HepG2 (cell line): ENCODE measurements around the gene RPUSD2. TPM values are rescaled to one million over a fixed set of nuclear protein-coding genes. Genes with fewer than 3 reads are reported as not detected.

Experiments used
- CCDC6 ChIP-seq: sonication (generic); formaldehyde crosslinking; IDR thresholded peaks from 2 replicates; pipeline ENCODE4 v1.8.1; 2022; ENCODE audit warnings: mild to moderate bottlenecking, missing genetic modification reagents, moderate library complexity
- CREB1 ChIP-seq, 2 experiments: fragments of 450-650 bp in 1 of 2; IDR thresholded peaks; 2 replicates each; pipeline ENCODE4 v1.6.1; 2016 to 2017; ENCODE audit warnings: control low read depth in 1 of 2, mild to moderate bottlenecking in 1 of 2, missing compliant biosample characterization in 1 of 2, missing genetic modification characterization in 1 of 2
- KLF6 ChIP-seq: IDR thresholded peaks from 2 replicates; pipeline ENCODE4 v1.8.0; 2016; ENCODE audit warnings: missing biosample characterization, missing genetic modification reagents
- REPIN1 ChIP-seq: sonication (generic); formaldehyde crosslinking; IDR thresholded peaks from 2 replicates; pipeline ENCODE4 v1.8.0; 2022; ENCODE audit warnings: missing genetic modification reagents, low read depth, mild to moderate bottlenecking, borderline replicate concordance
- SP1 ChIP-seq, 2 experiments: fragments of 450-650 bp in 1 of 2; sonication (generic) in 1 of 2; formaldehyde crosslinking in 1 of 2; IDR thresholded peaks; 2 replicates each; pipeline versions ENCODE4 v1.4.0 to v1.6.1; 2016 to 2020; ENCODE audit warnings: missing genetic modification reagents in 1 of 2
- SRY ChIP-seq: sonication (generic); formaldehyde crosslinking; IDR thresholded peaks from 2 replicates; pipeline ENCODE4 v1.8.0; 2022; ENCODE audit warnings: mild to moderate bottlenecking, missing genetic modification reagents
- TEAD2 ChIP-seq: sonication (generic); formaldehyde crosslinking; IDR thresholded peaks from 2 replicates; pipeline ENCODE4 v1.9.0; 2021; ENCODE audit warnings: missing genetic modification reagents
- U2AF1 ChIP-seq: fragments of 200-400 bp; formaldehyde crosslinking; optimal IDR thresholded peaks from 2 replicates; pipeline ENCODE3; 2017; ENCODE audit warnings: mild to moderate bottlenecking, low read depth, low read length
- ZNF12 ChIP-seq: sonication (generic); formaldehyde crosslinking; IDR thresholded peaks from 2 replicates; pipeline ENCODE4 v1.5.0; 2020; ENCODE audit warnings: missing genetic modification reagents
- ZNF614 ChIP-seq: IDR thresholded peaks from 2 replicates; pipeline ENCODE4 v1.6.1; 2018; ENCODE audit warnings: missing biosample characterization, missing genetic modification reagents, inconsistent platforms, borderline replicate concordance
- polyA plus RNA-seq, 8 experiments: library from polyadenylated mRNA; depleted of rRNA in 3 of 8; stranded (reverse) in 7 of 8; unstranded in 1 of 8; fragments of >200 nt; fragmentation: Illumina TruSeq in 4 of 8; extraction: Trizol in 4 of 8; gene quantifications; 2 replicates each; pipeline versions ENCODE4 v1.2.1 to v1.2.3, GENCODE V29; 2011 to 2016; ENCODE audit warnings: low read depth in 4 of 8, missing spikeins in 1 of 8, mixed read lengths in 1 of 8; ENCODE audit not compliant: insufficient read depth in 1 of 8
- total RNA-seq, 5 experiments: library from RNA; depleted of rRNA; stranded (reverse); fragments of >200 nt; fragmentation: Illumina TruSeq; extraction: Trizol; gene quantifications; 2 replicates each; pipeline ENCODE4 v1.2.3, GENCODE V29; 2016; ENCODE audit warnings: low read depth in 1 of 5
- TF ChIP-seq, protein P1 (sequence below): sonication (generic); formaldehyde crosslinking; IDR thresholded peaks from 2 replicates; pipeline ENCODE4 v1.5.1; 2020; ENCODE audit warnings: missing genetic modification reagents, mild to moderate bottlenecking, borderline replicate concordance
- TF ChIP-seq, protein P2 (sequence below): sonication (generic); formaldehyde crosslinking; IDR thresholded peaks from 2 replicates; pipeline ENCODE4 v1.4.0; 2020; ENCODE audit warnings: mild to moderate bottlenecking, missing genetic modification reagents
- TF ChIP-seq, protein P3 (sequence below): sonication (generic); formaldehyde crosslinking; conservative IDR thresholded peaks from 2 replicates; pipeline ENCODE4 v1.4.0; 2020; ENCODE audit warnings: missing genetic modification reagents
- TF ChIP-seq, protein P4 (sequence below): sonication (generic); formaldehyde crosslinking; IDR thresholded peaks from 2 replicates; pipeline ENCODE4 v1.4.0; 2020; ENCODE audit warnings: missing genetic modification reagents, borderline replicate concordance
- TF ChIP-seq, protein P5 (sequence below): IDR thresholded peaks from 2 replicates; pipeline ENCODE4 v1.6.1; 2016; ENCODE audit warnings: missing compliant biosample characterization, missing genetic modification reagents, borderline replicate concordance
- TF ChIP-seq, protein P6 (sequence below): sonication (generic); formaldehyde crosslinking; IDR thresholded peaks from 2 replicates; pipeline ENCODE4 v1.8.1; 2023; ENCODE audit warnings: mild to moderate bottlenecking, moderate library complexity, missing genetic modification reagents

The RPUSD2 gene
- total and polyA plus RNA-seq, 2 of the 13 experiments (the other 11 are each of a cell fraction or from before 2014, with no cell fraction given) = 8.6 to 14.5 TPM

DNA sequence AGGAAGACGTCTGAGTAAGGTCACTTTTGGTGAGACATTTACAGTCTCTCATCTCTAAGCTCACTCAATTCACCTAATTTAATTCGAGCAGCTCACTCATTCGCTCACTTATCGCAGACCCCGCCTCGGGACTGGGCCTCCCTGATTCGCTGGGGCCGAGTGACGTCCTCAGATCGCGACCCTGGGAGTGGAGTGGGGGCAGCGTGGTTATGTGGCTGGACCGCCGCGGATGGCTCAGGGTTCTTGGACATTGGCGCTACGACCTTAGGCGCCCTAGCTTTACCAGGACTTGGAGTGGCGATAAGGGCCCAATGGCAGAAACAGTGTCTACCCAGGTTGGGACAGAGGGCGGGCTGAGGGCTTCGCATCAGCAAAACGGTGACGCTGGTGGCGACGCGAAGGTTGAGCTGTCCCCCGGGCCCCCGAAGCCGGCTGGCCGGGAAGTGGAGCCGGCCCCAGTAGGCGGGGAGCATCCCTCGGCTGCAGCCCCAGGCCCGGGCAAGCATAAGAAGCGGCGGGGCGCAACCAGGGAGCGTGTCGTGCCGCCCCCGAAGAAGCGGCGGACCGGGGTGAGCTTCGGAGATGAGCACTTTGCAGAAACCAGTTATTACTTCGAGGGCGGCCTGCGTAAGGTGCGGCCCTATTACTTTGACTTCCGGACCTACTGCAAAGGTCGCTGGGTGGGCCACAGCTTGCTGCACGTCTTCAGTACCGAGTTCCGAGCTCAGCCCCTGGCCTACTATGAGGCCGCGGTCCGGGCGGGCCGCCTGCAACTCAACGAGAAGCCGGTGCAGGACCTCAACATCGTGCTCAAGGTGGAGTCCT, at the start of gene RPUSD2 (continued):
- TF ChIP-seq, protein P1, sequence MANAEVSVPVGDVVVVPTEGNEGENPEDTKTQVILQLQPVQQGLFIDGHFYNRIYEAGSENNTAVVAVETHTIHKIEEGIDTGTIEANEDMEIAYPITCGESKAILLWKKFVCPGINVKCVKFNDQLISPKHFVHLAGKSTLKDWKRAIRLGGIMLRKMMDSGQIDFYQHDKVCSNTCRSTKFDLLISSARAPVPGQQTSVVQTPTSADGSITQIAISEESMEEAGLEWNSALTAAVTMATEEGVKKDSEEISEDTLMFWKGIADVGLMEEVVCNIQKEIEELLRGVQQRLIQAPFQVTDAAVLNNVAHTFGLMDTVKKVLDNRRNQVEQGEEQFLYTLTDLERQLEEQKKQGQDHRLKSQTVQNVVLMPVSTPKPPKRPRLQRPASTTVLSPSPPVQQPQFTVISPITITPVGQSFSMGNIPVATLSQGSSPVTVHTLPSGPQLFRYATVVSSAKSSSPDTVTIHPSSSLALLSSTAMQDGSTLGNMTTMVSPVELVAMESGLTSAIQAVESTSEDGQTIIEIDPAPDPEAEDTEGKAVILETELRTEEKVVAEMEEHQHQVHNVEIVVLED (CRISPR knock-in tag) = peak; percentile 67
- TF ChIP-seq, protein P2, sequence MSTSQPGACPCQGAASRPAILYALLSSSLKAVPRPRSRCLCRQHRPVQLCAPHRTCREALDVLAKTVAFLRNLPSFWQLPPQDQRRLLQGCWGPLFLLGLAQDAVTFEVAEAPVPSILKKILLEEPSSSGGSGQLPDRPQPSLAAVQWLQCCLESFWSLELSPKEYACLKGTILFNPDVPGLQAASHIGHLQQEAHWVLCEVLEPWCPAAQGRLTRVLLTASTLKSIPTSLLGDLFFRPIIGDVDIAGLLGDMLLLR (CRISPR knock-in tag) = peak; percentile 68; the same call in 1 of the 2 replicates
- TF ChIP-seq CREB1 (IDR thresholded peaks at IDR 0.05) (peak; percentile 96), CREB1 (CRISPR knock-in tag; IDR thresholded peaks at IDR 0.05) (peak; percentile 99), KLF6 (CRISPR knock-in tag) (peak; percentile 46; the same call in 1 of the 2 replicates), TEAD2 (CRISPR knock-in tag) (no peak), CCDC6 (0 out of 2 replicates have a peak, but pooled peaks have one; percentile 45), U2AF1 (peak; percentile 72), SRY (CRISPR knock-in tag) (peak; percentile 81; the same call in 1 of the 2 replicates), SP1 (IDR thresholded peaks at IDR 0.05) (no peak), SP1 (CRISPR knock-in tag; IDR thresholded peaks at IDR 0.05) (peak; percentile 79), ZNF12 (no peak), ZNF614 (peak; percentile 41; the same call in 1 of the 2 replicates), REPIN1 (0 out of 2 replicates have a peak, but pooled peaks have one; percentile 51)
- TF ChIP-seq, protein P3, sequence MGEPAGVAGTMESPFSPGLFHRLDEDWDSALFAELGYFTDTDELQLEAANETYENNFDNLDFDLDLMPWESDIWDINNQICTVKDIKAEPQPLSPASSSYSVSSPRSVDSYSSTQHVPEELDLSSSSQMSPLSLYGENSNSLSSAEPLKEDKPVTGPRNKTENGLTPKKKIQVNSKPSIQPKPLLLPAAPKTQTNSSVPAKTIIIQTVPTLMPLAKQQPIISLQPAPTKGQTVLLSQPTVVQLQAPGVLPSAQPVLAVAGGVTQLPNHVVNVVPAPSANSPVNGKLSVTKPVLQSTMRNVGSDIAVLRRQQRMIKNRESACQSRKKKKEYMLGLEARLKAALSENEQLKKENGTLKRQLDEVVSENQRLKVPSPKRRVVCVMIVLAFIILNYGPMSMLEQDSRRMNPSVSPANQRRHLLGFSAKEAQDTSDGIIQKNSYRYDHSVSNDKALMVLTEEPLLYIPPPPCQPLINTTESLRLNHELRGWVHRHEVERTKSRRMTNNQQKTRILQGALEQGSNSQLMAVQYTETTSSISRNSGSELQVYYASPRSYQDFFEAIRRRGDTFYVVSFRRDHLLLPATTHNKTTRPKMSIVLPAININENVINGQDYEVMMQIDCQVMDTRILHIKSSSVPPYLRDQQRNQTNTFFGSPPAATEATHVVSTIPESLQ = 0 out of 2 replicates have a peak, but pooled peaks have one; percentile 46
- TF ChIP-seq, protein P4, sequence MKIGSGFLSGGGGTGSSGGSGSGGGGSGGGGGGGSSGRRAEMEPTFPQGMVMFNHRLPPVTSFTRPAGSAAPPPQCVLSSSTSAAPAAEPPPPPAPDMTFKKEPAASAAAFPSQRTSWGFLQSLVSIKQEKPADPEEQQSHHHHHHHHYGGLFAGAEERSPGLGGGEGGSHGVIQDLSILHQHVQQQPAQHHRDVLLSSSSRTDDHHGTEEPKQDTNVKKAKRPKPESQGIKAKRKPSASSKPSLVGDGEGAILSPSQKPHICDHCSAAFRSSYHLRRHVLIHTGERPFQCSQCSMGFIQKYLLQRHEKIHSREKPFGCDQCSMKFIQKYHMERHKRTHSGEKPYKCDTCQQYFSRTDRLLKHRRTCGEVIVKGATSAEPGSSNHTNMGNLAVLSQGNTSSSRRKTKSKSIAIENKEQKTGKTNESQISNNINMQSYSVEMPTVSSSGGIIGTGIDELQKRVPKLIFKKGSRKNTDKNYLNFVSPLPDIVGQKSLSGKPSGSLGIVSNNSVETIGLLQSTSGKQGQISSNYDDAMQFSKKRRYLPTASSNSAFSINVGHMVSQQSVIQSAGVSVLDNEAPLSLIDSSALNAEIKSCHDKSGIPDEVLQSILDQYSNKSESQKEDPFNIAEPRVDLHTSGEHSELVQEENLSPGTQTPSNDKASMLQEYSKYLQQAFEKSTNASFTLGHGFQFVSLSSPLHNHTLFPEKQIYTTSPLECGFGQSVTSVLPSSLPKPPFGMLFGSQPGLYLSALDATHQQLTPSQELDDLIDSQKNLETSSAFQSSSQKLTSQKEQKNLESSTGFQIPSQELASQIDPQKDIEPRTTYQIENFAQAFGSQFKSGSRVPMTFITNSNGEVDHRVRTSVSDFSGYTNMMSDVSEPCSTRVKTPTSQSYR (CRISPR knock-in tag) = peak; percentile 94
- TF ChIP-seq, protein P5, sequence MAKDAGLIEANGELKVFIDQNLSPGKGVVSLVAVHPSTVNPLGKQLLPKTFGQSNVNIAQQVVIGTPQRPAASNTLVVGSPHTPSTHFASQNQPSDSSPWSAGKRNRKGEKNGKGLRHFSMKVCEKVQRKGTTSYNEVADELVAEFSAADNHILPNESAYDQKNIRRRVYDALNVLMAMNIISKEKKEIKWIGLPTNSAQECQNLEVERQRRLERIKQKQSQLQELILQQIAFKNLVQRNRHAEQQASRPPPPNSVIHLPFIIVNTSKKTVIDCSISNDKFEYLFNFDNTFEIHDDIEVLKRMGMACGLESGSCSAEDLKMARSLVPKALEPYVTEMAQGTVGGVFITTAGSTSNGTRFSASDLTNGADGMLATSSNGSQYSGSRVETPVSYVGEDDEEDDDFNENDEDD = peak; percentile 79; the same call in 1 of the 2 replicates
- TF ChIP-seq, protein P6, sequence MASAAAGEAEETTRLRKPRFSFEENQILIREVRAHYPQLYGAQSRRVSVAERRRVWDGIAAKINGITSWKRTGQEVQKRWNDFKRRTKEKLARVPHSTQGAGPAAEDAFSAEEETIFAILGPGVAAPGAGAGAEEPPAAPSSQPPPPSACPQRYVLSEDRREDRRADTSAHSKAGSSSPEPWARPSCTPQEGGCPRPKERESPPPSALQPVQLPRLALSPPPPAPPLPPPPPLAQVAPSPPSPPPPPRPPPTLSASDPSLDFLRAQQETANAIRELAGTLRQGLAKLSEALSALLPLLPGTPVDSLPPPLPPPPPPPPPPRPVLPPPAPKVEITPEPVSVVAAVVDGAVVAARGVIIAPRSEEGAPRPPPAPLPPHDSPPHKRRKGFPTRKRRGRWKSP (CRISPR knock-in tag) = peak; percentile 66; the same call in 1 of the 2 replicates
